Epidermal melanocyte (primary cell): ENCODE results near the gene PPIL1.
A peak's percentile ranks its signal among the peaks of the same experiment; 100 is the strongest.
"Not testable (repeated sequence)": the region's sequence is repeated elsewhere in the genome, so short reads cannot be mapped to it uniquely, and the experiment has no call there.

Experiments used
- DNase-seq: peaks from one replicate; pipeline ENCODE4 v3.0.0; 2011; ENCODE audit warnings: low spot score; ENCODE audit not compliant: insufficient read length

Gene PPIL1

GRCh38 chr6:36874443-36875249 lies at the start of gene PPIL1:
TSS of gene PPIL1 (minus strand) at chr6:36874803. CDS start at chr6:36874772, 31 bp downstream.
- DNase-seq: peak; percentile 91

- DNase-seq: no peak
Measured at GRCh38 chr6:36924131-36924530, 49.5 kb upstream of the PPIL1 start.

- no peak for DNase-seq
Measured at GRCh38 chr6:36920546-36920945, 45.9 kb upstream of the PPIL1 start.

- DNase-seq: no peak
Measured at GRCh38 chr6:36920049-36920448, 45.4 kb upstream of the PPIL1 start.

- no peak for DNase-seq
Measured at GRCh38 chr6:36917541-36918193, 43.1 kb upstream of the PPIL1 start.

GRCh38 chr6:36916126-36916525 lies 41.5 kb upstream of the PPIL1 start:
- no peak for DNase-seq

- DNase-seq: no peak
Measured at GRCh38 chr6:36915599-36915998, 41.0 kb upstream of the PPIL1 start.

GRCh38 chr6:36914227-36914794 lies 39.7 kb upstream of the PPIL1 start:
- DNase-seq: no peak

GRCh38 chr6:36913082-36913481 lies 38.5 kb upstream of the PPIL1 start:
- DNase-seq: no peak

- peak; percentile 69 for DNase-seq
Measured at GRCh38 chr6:36912586-36912985, 38.0 kb upstream of the PPIL1 start.

GRCh38 chr6:36912030-36912454 lies 37.4 kb upstream of the PPIL1 start:
- DNase-seq: no peak

- DNase-seq: no peak
Measured at GRCh38 chr6:36908747-36909146, 34.1 kb upstream of the PPIL1 start.

- DNase-seq: no peak
Measured at GRCh38 chr6:36907781-36908180, 33.2 kb upstream of the PPIL1 start.

GRCh38 chr6:36906539-36907325 lies 32.1 kb upstream of the PPIL1 start:
- no peak for DNase-seq

GRCh38 chr6:36904851-36905393 lies 30.3 kb upstream of the PPIL1 start:
- DNase-seq: no peak

GRCh38 chr6:36904114-36904513 lies 29.5 kb upstream of the PPIL1 start:
- no peak for DNase-seq

- no peak for DNase-seq
Measured at GRCh38 chr6:36897609-36898008, 23.0 kb upstream of the PPIL1 start.

- no peak for DNase-seq
Measured at GRCh38 chr6:36893976-36894932, 19.7 kb upstream of the PPIL1 start.

- DNase-seq: not testable (repeated sequence)
Measured at GRCh38 chr6:36891153-36891552, 16.6 kb upstream of the PPIL1 start.

- DNase-seq: no peak
Measured at GRCh38 chr6:36890112-36890663, 15.6 kb upstream of the PPIL1 start.
